Tibial artery (tissue), 4 donors: ENCODE measurements around the gene COL5A3.
"Not testable (repeated sequence)": the region's sequence is repeated elsewhere in the genome, so short reads cannot be mapped to it uniquely, and the experiment has no call there.

Source experiments
- DNase-seq, 2 donors: peaks; one replicate each; pipeline ENCODE4 v3.0.0-alpha.2; 2019
- H3K27ac ChIP-seq, 2 donors: fragments of 200-600 bp; sonication (generic) in 1 of 2; 1 replicate in 1 of 2; 2 replicates in 1 of 2; pipeline ENCODE4 v1.5.1; 2018 to 2019; ENCODE audit warnings: mild to moderate bottlenecking in 1 of 2
- H3K27me3 ChIP-seq, 2 donors: fragments of 200-600 bp; sonication (generic) in 1 of 2; one replicate each; pipeline versions ENCODE4 v1.5.1 to v1.6.0; 2016 to 2019
- H3K36me3 ChIP-seq, 3 donors: fragments of 200-600 bp; sonication (generic) in 2 of 3; one replicate each; pipeline ENCODE4 v1.5.1; 2016 to 2019; ENCODE audit warnings: mild to moderate bottlenecking in 2 of 3
- H3K4me1 ChIP-seq, 4 donors: fragments of 200-600 bp; sonication (generic) in 2 of 4; 1 replicate in 3 of 4; 2 replicates in 1 of 4; pipeline ENCODE4 v1.5.1; 2016 to 2019
- H3K4me3 ChIP-seq, 2 donors: fragments of 200-600 bp; sonication (generic) in 1 of 2; 1 replicate in 1 of 2; 2 replicates in 1 of 2; pipeline ENCODE4 v1.5.1; 2018 to 2019; ENCODE audit warnings: mild to moderate bottlenecking in 2 of 2
- H3K9me3 ChIP-seq, 3 donors: fragments of 200-600 bp; sonication (generic) in 1 of 3; one replicate each; pipeline ENCODE4 v1.5.1; 2016 to 2019
- CTCF ChIP-seq, 2 experiments: fragments of 200-600 bp in 1 of 2; fragments of 450-650 bp in 1 of 2; IDR thresholded peaks; one replicate each; pipeline ENCODE4 v1.5.1; 2017 to 2019; ENCODE audit warnings: antibody characterized with exemption in 2 of 2, mild to moderate bottlenecking in 1 of 2, moderate library complexity in 1 of 2
- intact Hi-C: fragments of 100-400 bp; cut with DNase I; formaldehyde crosslinking; loops from one replicate; pipeline ENCODE4 v1.15.0; 2023; ENCODE audit warnings: low total_unique reads

COL5A3 gene

GRCh38 chr19:10027158-10027997, 17.1 kb upstream of the COL5A3 start:
- intact Hi-C loops: loop anchor here (1.0 kb wide), 1 partner anchor 93 kb away; no protein-coding TSS in a partner anchor
- H3K4me3 ChIP-seq: no peak overlapping the region
- peak; percentile 93 to 96 for TF ChIP-seq CTCF (IDR thresholded peaks at IDR 0.05)
- H3K36me3 ChIP-seq: no peaks in the 10 kb centered on the region
- H3K27me3 ChIP-seq: peaks cover 0 to 30% of the 10 kb centered on the region in 2 donors
- DNase-seq: peak; percentile 87 to 96
- H3K4me1 ChIP-seq: peaks cover 0 to 7% (median 5%) of the 10 kb centered on the region in 4 donors
- no peaks in the 10 kb centered on the region for H3K9me3 ChIP-seq
- no peak overlapping the region for H3K27ac ChIP-seq

GRCh38 chr19:10026744-10027143, 16.4 kb upstream of the COL5A3 start:
- intact Hi-C loops: loop anchor here (1.0 kb wide), 1 partner anchor 92 kb away; no protein-coding TSS in a partner anchor
- H3K36me3 ChIP-seq: no peaks in the 10 kb centered on the region

GRCh38 chr19:10023096-10023495, 12.8 kb upstream of the COL5A3 start:
- H3K27ac ChIP-seq, H3K9me3 ChIP-seq, H3K36me3 ChIP-seq, H3K4me1 ChIP-seq, intact Hi-C loops, DNase-seq, H3K4me3 ChIP-seq: not testable (repeated sequence)
- peaks cover 0 to 21% of the 10 kb centered on the region in 2 donors for H3K27me3 ChIP-seq

More at GRCh38 chr19:10026744-10027143, 16.4 kb upstream of the COL5A3 start:
- peaks cover 0 to 7% (median 5%) of the 10 kb centered on the region in 4 donors for H3K4me1 ChIP-seq
- no peak overlapping the region for H3K4me3 ChIP-seq
- TF ChIP-seq CTCF (IDR thresholded peaks at IDR 0.05): no peak
- no peaks in the 10 kb centered on the region for H3K9me3 ChIP-seq
- no peak overlapping the region for H3K27ac ChIP-seq
- no peak for DNase-seq
- peaks cover 0 to 25% of the 10 kb centered on the region in 2 donors for H3K27me3 ChIP-seq

GRCh38 chr19:10021863-10022262, 11.6 kb upstream of the COL5A3 start:
- TF ChIP-seq CTCF (IDR thresholded peaks at IDR 0.05): no peak
- Histone ChIP-seq H3K36me3 (no peaks in the 10 kb centered on the region), H3K9me3 (no peaks in the 10 kb centered on the region), H3K4me3 (no peak overlapping the region), H3K27me3 (peaks cover 0 to 30% of the 10 kb centered on the region in 2 donors), H3K27ac (no peak overlapping the region), H3K4me1 (no peaks in the 10 kb centered on the region)
- intact Hi-C loops: no loop called here
- no peak for DNase-seq

- no peaks in the 10 kb centered on the region for H3K9me3 ChIP-seq
- no peak overlapping the region for H3K4me3 ChIP-seq
- no peaks in the 10 kb centered on the region for H3K36me3 ChIP-seq
- no peak overlapping the region for H3K27ac ChIP-seq
- H3K27me3 ChIP-seq: peaks cover 0 to 30% of the 10 kb centered on the region in 2 donors
- DNase-seq: no peak
- intact Hi-C loops: no loop called here
- H3K4me1 ChIP-seq: no peaks in the 10 kb centered on the region
- no peak for TF ChIP-seq CTCF (IDR thresholded peaks at IDR 0.05)
Observed at GRCh38 chr19:10021446-10021845, 11.1 kb upstream of the COL5A3 start.

- H3K27ac ChIP-seq: no peak overlapping the region
- intact Hi-C loops: no loop called here
- no peak overlapping the region for H3K4me3 ChIP-seq
- no peaks in the 10 kb centered on the region for H3K4me1 ChIP-seq
- no peaks in the 10 kb centered on the region for H3K36me3 ChIP-seq
- TF ChIP-seq CTCF (IDR thresholded peaks at IDR 0.05): no peak
- peaks cover 0 to 28% of the 10 kb centered on the region in 2 donors for H3K27me3 ChIP-seq
- DNase-seq: no peak
- no peaks in the 10 kb centered on the region for H3K9me3 ChIP-seq
Observed at GRCh38 chr19:10020851-10021250, 10.5 kb upstream of the COL5A3 start.
